ENCODE data around the gene COQ8A. TPM values are rescaled to one million over a fixed set of nuclear protein-coding genes. Genes with fewer than 3 reads are reported as not detected.

Gene COQ8A
- total RNA-seq, 1 donor from 2014 or later: 29.7 TPM

- H3K27me3 Mint-ChIP-seq: no peaks in the 10 kb centered on the region
- H3K4me1 Mint-ChIP-seq (ENCODE audit: unreplicated experiment): no peaks in the 10 kb centered on the region
- H3K36me3 Mint-ChIP-seq: peaks cover 24% of the 10 kb centered on the region
- no peak for TF ChIP-seq CTCF (conservative IDR thresholded peaks at IDR 0.05)
- no peak overlapping the region for H3K27ac Mint-ChIP-seq
- DNase-seq (ENCODE audit: extremely low spot score, unreplicated experiment): no peak
- no peak overlapping the region for H3K4me3 Mint-ChIP-seq
- H3K9me3 Mint-ChIP-seq: no peaks in the 10 kb centered on the region
These were observed 93.8 kb downstream of the COQ8A start for GRCh38 chr1:227033880-227034279.

- Mint-ChIP-seq H3K4me1 (ENCODE audit: unreplicated experiment) (no peaks in the 10 kb centered on the region), H3K27ac (no peak overlapping the region), H3K36me3 (peaks cover 21% of the 10 kb centered on the region), H3K9me3 (no peaks in the 10 kb centered on the region), H3K4me3 (no peak overlapping the region), H3K27me3 (no peaks in the 10 kb centered on the region)
- DNase-seq (ENCODE audit: extremely low spot score, unreplicated experiment): no peak
- TF ChIP-seq CTCF (conservative IDR thresholded peaks at IDR 0.05): no peak
These were observed 95.2 kb downstream of the COQ8A start for GRCh38 chr1:227035316-227035715.

GRCh38 chr1:227037121-227037520, 97.0 kb downstream of the COQ8A start:
- H3K9me3 Mint-ChIP-seq: no peaks in the 10 kb centered on the region
- H3K27ac Mint-ChIP-seq: no peak overlapping the region
- H3K4me3 Mint-ChIP-seq: no peak overlapping the region
- TF ChIP-seq CTCF (conservative IDR thresholded peaks at IDR 0.05): no peak
- peaks cover 21% of the 10 kb centered on the region for H3K36me3 Mint-ChIP-seq
- H3K4me1 Mint-ChIP-seq (ENCODE audit: unreplicated experiment): no peaks in the 10 kb centered on the region
- no peaks in the 10 kb centered on the region for H3K27me3 Mint-ChIP-seq
- DNase-seq (ENCODE audit: extremely low spot score, unreplicated experiment): no peak

Other genes starting within 250 kb of the COQ8A start
- gene ITPKB, start 201.0 kb upstream of the COQ8A start, total RNA-seq (ENCODE audit: low replicate concordance): 24.5 and 31.4 TPM in 2 replicates
- 10.5 and 22.6 TPM in 2 replicates for gene PSEN2, start 69.7 kb upstream of the COQ8A start, total RNA-seq (ENCODE audit: low replicate concordance)